Thoracic aorta (tissue), 2 donors: Measurements from ENCODE around the gene HTR5A. TPM values are rescaled to one million over a fixed set of nuclear protein-coding genes. Genes with fewer than 3 reads are reported as not detected.

Experiments
- ATAC-seq: fragments of 150-250 bp; one replicate; pipeline ENCODE4 v1.8.0; 2017; ENCODE audit warnings: low read depth; ENCODE audit not compliant: insufficient number of reproducible peaks, low FRiP score
- DNase-seq: peaks from one replicate; pipeline ENCODE4 v3.0.0-alpha.2; 2020; ENCODE audit warnings: low spot score
- H3K27ac ChIP-seq, 2 donors: fragments of 200-600 bp; sonication (generic); 1 replicate in 1 of 2; 2 replicates in 1 of 2; pipeline ENCODE4 v1.5.1; 2016; ENCODE audit warnings: mild to moderate bottlenecking in 2 of 2, moderate library complexity in 2 of 2
- H3K27me3 ChIP-seq: fragments of 200-600 bp; sonication (generic); replicated peaks from 2 replicates; pipeline ENCODE4 v1.6.0; 2016; ENCODE audit warnings: mild to moderate bottlenecking; ENCODE audit not compliant: insufficient read depth
- H3K36me3 ChIP-seq: fragments of 200-600 bp; sonication (generic); one replicate; pipeline ENCODE4 v1.5.1; 2016
- H3K4me1 ChIP-seq, 2 donors: fragments of 200-600 bp; sonication (generic); 1 replicate in 1 of 2; 2 replicates in 1 of 2; pipeline versions ENCODE4 v1.5.1 to v1.6.0; 2016; ENCODE audit warnings: low read depth in 2 of 2, mild to moderate bottlenecking in 1 of 2; ENCODE audit not compliant: control insufficient read depth in 1 of 2
- H3K4me3 ChIP-seq: fragments of 200-600 bp; sonication (generic); 2 replicates; pipeline ENCODE4 v1.5.1; 2016; ENCODE audit warnings: mild to moderate bottlenecking
- H3K9me3 ChIP-seq: fragments of 200-600 bp; sonication (generic); 2 replicates; pipeline ENCODE4 v1.5.1; 2016
- total RNA-seq, 2 donors: library from RNA; depleted of rRNA; stranded (reverse); fragments of >200 nt; gene quantifications; one replicate each; pipeline versions ENCODE4 v1.1.0 to v1.2.3, GENCODE V29; 2016
- TF ChIP-seq, protein P1 (sequence below): fragments of 200-600 bp; sonication (generic); IDR thresholded peaks from one replicate; pipeline ENCODE4 v1.5.1; 2019; ENCODE audit warnings: antibody characterized with exemption

Gene HTR5A
- total RNA-seq, 2 donors from 2014 or later: not detected

DNA sequence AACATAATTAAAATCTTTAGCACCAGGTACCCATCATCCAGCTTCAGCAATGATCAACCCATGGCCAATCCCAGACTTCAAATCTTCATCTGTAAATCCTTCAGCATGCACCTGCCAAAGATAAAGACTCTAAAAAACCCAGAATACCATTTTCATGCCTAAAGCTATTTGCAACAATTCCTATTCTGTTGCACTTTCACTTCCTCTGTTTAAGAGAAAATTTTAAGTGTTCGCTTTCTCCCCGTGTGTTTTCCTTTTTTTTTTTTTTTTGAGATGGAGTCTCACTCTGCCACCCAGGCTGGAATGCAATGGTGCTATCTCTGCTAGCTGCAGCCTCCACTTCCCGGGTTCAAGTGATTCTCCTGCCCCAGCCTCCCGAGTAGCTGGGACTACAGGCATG is 31.8 kb upstream of the HTR5A start:
- ATAC-seq (no peak), DNase-seq (no peak)
- no peaks in the 10 kb centered on the region for H3K9me3 ChIP-seq
- no peaks in the 10 kb centered on the region for H3K36me3 ChIP-seq
- H3K4me1 ChIP-seq: no peaks in the 10 kb centered on the region
- H3K4me3 ChIP-seq: no peak overlapping the region
- TF ChIP-seq, protein P1, sequence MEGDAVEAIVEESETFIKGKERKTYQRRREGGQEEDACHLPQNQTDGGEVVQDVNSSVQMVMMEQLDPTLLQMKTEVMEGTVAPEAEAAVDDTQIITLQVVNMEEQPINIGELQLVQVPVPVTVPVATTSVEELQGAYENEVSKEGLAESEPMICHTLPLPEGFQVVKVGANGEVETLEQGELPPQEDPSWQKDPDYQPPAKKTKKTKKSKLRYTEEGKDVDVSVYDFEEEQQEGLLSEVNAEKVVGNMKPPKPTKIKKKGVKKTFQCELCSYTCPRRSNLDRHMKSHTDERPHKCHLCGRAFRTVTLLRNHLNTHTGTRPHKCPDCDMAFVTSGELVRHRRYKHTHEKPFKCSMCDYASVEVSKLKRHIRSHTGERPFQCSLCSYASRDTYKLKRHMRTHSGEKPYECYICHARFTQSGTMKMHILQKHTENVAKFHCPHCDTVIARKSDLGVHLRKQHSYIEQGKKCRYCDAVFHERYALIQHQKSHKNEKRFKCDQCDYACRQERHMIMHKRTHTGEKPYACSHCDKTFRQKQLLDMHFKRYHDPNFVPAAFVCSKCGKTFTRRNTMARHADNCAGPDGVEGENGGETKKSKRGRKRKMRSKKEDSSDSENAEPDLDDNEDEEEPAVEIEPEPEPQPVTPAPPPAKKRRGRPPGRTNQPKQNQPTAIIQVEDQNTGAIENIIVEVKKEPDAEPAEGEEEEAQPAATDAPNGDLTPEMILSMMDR: no peak
- H3K27ac ChIP-seq: no peak overlapping the region
- no peaks in the 10 kb centered on the region for H3K27me3 ChIP-seq

DNA sequence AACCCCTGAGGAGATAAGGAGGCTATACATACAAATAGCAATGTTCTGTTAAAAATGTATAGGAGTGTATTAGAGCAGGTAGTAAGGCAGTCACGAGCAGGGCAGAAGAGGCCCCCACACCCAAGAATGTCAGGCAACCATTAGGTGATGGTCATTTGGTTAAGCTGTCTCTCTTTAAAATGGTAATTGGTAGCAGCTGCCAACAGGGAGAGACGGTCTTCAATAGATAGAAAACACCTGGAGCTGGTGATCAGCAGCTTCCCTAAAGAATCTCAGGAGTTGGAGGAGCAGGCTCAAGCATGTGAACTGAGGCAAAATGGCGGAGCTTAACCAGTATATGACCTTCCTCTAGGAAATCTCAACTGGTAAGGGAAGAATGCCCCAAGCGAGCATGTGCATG is 26.4 kb upstream of the HTR5A start:
- H3K4me1 ChIP-seq: no peaks in the 10 kb centered on the region
- TF ChIP-seq, protein P1: no peak
- no peak for ATAC-seq
- no peaks in the 10 kb centered on the region for H3K36me3 ChIP-seq
- DNase-seq: no peak
- no peak overlapping the region for H3K27ac ChIP-seq
- H3K27me3 ChIP-seq: no peaks in the 10 kb centered on the region
- H3K9me3 ChIP-seq: no peaks in the 10 kb centered on the region
- no peak overlapping the region for H3K4me3 ChIP-seq

DNA sequence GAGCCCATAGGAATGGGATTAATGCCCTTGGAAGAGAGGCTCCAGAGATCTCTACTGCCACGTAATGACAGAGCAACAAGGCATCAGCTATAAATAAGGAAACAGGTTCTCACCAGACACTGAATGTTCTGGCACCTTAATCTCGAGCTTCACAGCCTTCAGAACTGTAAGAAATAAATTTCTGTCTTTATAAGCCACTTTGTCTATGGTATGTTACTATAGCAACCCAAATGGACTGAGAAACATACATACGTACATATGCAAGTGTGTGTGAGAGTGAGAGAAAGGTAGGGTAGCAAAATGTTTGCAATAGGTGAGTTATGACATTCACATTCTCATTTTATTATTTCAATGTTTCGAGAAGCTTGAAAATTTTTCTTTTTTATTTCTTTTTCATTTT is 22.1 kb upstream of the HTR5A start:
- ATAC-seq: no peak
- no peak overlapping the region for H3K4me3 ChIP-seq
- TF ChIP-seq, protein P1: no peak
- H3K4me1 ChIP-seq: no peaks in the 10 kb centered on the region
- H3K27me3 ChIP-seq: no peaks in the 10 kb centered on the region
- no peaks in the 10 kb centered on the region for H3K36me3 ChIP-seq
- no peak overlapping the region for H3K27ac ChIP-seq
- no peak for DNase-seq
- no peaks in the 10 kb centered on the region for H3K9me3 ChIP-seq

DNA sequence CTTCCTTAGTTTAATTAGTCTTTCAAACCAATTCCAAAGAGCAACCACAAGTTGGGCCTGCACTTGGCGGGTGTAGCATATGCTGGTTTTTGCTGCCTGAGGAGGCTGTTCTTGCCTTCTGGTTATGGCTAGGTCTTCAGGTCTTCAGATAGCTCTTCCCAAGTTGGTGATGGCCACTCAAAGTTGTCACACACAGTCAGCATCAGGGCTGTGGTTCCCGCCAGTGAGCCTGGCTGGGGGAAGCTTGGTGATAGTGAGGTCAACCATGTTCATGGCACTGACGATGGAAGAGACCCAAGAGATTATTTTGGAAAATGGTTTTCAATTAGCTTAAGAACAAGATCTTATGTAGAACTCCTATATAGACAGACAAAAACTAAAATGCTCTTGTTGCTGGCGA is 18.8 kb upstream of the HTR5A start:
- ATAC-seq (no peak), DNase-seq (no peak)
- Histone ChIP-seq H3K27ac (no peak overlapping the region), H3K27me3 (no peaks in the 10 kb centered on the region), H3K4me1 (no peaks in the 10 kb centered on the region), H3K4me3 (no peak overlapping the region), H3K9me3 (no peaks in the 10 kb centered on the region), H3K36me3 (no peaks in the 10 kb centered on the region)
- TF ChIP-seq, protein P1: no peak

DNA sequence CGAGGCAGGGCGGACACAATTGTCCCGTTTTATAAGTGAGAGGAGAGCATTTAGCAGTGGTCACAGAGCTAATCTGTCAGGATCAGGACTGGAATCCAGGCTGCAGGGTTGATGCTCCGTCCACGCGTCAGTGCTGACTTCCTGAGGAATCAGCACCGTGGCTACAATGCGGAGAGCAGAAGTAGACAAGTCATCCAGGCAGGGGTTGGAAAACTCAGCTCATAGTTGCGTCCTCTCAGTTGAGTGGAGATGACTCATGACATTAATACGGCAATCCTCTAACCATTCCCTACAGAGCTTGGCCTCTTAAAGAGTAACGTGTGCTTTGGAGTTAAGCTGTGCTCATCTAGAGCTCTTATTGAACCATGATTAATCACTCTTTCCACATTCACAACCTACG is 17.1 kb upstream of the HTR5A start:
- Histone ChIP-seq H3K4me3 (no peak overlapping the region), H3K9me3 (no peaks in the 10 kb centered on the region), H3K27me3 (no peaks in the 10 kb centered on the region), H3K4me1 (no peaks in the 10 kb centered on the region), H3K36me3 (no peaks in the 10 kb centered on the region), H3K27ac (no peak overlapping the region)
- no peak for ATAC-seq
- TF ChIP-seq, protein P1: no peak
- no peak for DNase-seq
